ENCODE data around the gene BCAN.

The BCAN gene

DNA sequence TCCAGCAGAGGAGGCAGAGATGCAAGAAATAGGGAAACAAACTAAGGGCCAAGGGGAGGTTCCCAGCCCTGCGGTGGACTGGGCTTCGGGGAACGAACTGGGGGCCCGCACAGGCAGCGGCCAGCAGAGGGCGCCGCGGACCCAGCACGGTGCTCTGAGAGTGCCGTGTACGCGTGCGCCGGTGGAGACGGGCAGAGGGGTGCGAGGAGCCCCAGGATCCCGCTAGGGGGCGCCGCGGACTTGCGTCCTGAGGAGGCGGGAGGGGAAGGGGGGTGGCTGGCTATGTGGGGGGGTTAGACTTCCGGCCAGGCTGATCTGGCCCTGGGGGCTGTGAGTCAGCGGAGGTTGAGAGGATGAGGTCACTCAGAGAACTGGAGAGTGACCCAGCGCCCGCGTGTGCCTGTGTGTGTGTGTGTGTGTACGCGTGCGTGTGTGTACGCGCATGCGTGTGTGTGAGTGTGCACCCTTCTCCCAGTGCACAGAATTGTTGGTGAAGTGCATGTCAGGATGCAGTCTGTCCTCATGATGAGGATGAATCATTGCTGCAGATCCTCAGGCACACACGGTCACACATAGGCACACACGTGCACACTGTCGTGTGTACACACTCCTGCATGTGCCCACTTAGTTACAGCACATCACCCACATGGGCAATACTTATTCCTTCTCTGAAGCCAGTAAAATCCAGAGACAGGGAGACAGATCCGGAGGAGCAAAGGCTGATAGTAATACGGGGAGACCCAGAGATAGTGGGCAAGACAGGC lies 18.3 kb downstream of the BCAN start:
- H3K9ac ChIP-seq (ENCODE audit: low read length): peak overlapping the region; percentile 79
- H3F3A ChIP-seq (ENCODE audit: insufficient read depth, low read length): peaks cover 29% of the 10 kb centered on the region
- H3K36me3 ChIP-seq (replicated peaks; ENCODE audit: insufficient read depth, low read length): no peaks in the 10 kb centered on the region
- H3K4me3 ChIP-seq (ENCODE audit: low read length): peak overlapping the region; percentile 87
- peak overlapping the region; percentile 81 for H3K27ac ChIP-seq (ENCODE audit: low read length)
- H3K9me2 ChIP-seq (replicated peaks; ENCODE audit: insufficient read depth, low read length): no peaks in the 10 kb centered on the region
- peak overlapping the region; percentile 18; the same call in 1 of the 2 replicates for H2AFZ ChIP-seq (ENCODE audit: low read length)
- peaks cover 65% of the 10 kb centered on the region for H3K79me2 ChIP-seq (ENCODE audit: low read length)
- peak; percentile 99 for DNase-seq
- no peaks in the 10 kb centered on the region for H3K9me3 ChIP-seq (replicated peaks; ENCODE audit: insufficient read depth, low read length)
- peaks cover 32% of the 10 kb centered on the region for H4K20me1 ChIP-seq (ENCODE audit: insufficient read depth, low read length)
- H3K4me2 ChIP-seq (ENCODE audit: low read depth, low read length): peak overlapping the region; percentile 97
- peaks cover 57% of the 10 kb centered on the region for H3K4me1 ChIP-seq (ENCODE audit: low read length)
- no peaks in the 10 kb centered on the region for H3K27me3 ChIP-seq (replicated peaks; ENCODE audit: insufficient read depth, low read length)
- no peak for TF ChIP-seq EZH2 (optimal IDR thresholded peaks at IDR 0.05; ENCODE audit: low read depth, low read length)
- peak; percentile 100 for TF ChIP-seq CTCF (IDR thresholded peaks at IDR 0.05; ENCODE audit: low read length)

- H3K4me1 ChIP-seq (ENCODE audit: low read length): peaks cover 63% of the 10 kb centered on the region
- H3K27ac ChIP-seq (ENCODE audit: low read length): peak overlapping the region; percentile 81
- H3F3A ChIP-seq (ENCODE audit: insufficient read depth, low read length): peaks cover 29% of the 10 kb centered on the region
- no peaks in the 10 kb centered on the region for H3K9me2 ChIP-seq (replicated peaks; ENCODE audit: insufficient read depth, low read length)
- H2AFZ ChIP-seq (ENCODE audit: low read length): peak overlapping the region; percentile 65; the same call in 1 of the 2 replicates
- H3K79me2 ChIP-seq (ENCODE audit: low read length): peaks cover 60% of the 10 kb centered on the region
- peak overlapping the region; percentile 97 for H3K4me2 ChIP-seq (ENCODE audit: low read depth, low read length)
- no peaks in the 10 kb centered on the region for H3K9me3 ChIP-seq (replicated peaks; ENCODE audit: insufficient read depth, low read length)
- H3K4me3 ChIP-seq (ENCODE audit: low read length): peak overlapping the region; percentile 87
- peak overlapping the region; percentile 79 for H3K9ac ChIP-seq (ENCODE audit: low read length)
- no peaks in the 10 kb centered on the region for H3K27me3 ChIP-seq (replicated peaks; ENCODE audit: insufficient read depth, low read length)
- peaks cover 29% of the 10 kb centered on the region for H4K20me1 ChIP-seq (ENCODE audit: insufficient read depth, low read length)
- peak; percentile 53 for DNase-seq
- TF ChIP-seq CTCF (IDR thresholded peaks at IDR 0.05; ENCODE audit: low read length): no peak
- no peak for TF ChIP-seq EZH2phosphoT487 (IDR thresholded peaks at IDR 0.05; ENCODE audit: low read length)
- no peak for TF ChIP-seq EZH2 (optimal IDR thresholded peaks at IDR 0.05; ENCODE audit: low read depth, low read length)
- H3K36me3 ChIP-seq (replicated peaks; ENCODE audit: insufficient read depth, low read length): no peaks in the 10 kb centered on the region
Measured at GRCh38 chr1:156660752-156661112, 18.8 kb downstream of the BCAN start.

- peak; percentile 43 for DNase-seq
- H3K4me1 ChIP-seq (ENCODE audit: low read length): peaks cover 63% of the 10 kb centered on the region
- H3K4me3 ChIP-seq (ENCODE audit: low read length): peak overlapping the region; percentile 87
- no peaks in the 10 kb centered on the region for H3K9me3 ChIP-seq (replicated peaks; ENCODE audit: insufficient read depth, low read length)
- H4K20me1 ChIP-seq (ENCODE audit: insufficient read depth, low read length): peaks cover 14% of the 10 kb centered on the region; the same call in 1 of the 2 replicates
- peak overlapping the region; percentile 81 for H3K27ac ChIP-seq (ENCODE audit: low read length)
- peaks cover 45% of the 10 kb centered on the region for H3K79me2 ChIP-seq (ENCODE audit: low read length)
- H3F3A ChIP-seq (ENCODE audit: insufficient read depth, low read length): peaks cover 29% of the 10 kb centered on the region
- H3K36me3 ChIP-seq (replicated peaks; ENCODE audit: insufficient read depth, low read length): no peaks in the 10 kb centered on the region
- H2AFZ ChIP-seq (ENCODE audit: low read length): peak overlapping the region; percentile 65
- H3K9ac ChIP-seq (ENCODE audit: low read length): peak overlapping the region; percentile 79
- no peaks in the 10 kb centered on the region for H3K27me3 ChIP-seq (replicated peaks; ENCODE audit: insufficient read depth, low read length)
- peak overlapping the region; percentile 97 for H3K4me2 ChIP-seq (ENCODE audit: low read depth, low read length)
- TF ChIP-seq EZH2 (optimal IDR thresholded peaks at IDR 0.05; ENCODE audit: low read depth, low read length): no peak
- TF ChIP-seq EZH2phosphoT487 (IDR thresholded peaks at IDR 0.05; ENCODE audit: low read length): no peak
- no peak for TF ChIP-seq CTCF (IDR thresholded peaks at IDR 0.05; ENCODE audit: low read length)
- H3K9me2 ChIP-seq (replicated peaks; ENCODE audit: insufficient read depth, low read length): no peaks in the 10 kb centered on the region
Measured at GRCh38 chr1:156662005-156662799, 20.3 kb downstream of the BCAN start.
